HTERT RPE-1 (cell line): ENCODE data around the gene RTN4RL1.

Experiments
- in situ Hi-C: fragments of 300-500 bp; cut with MboI; formaldehyde crosslinking; loops from 4 replicates; pipeline ENCODE4 v1.14.3; 2020; ENCODE audit warnings: low sequenced_read_pairs

Gene RTN4RL1

DNA sequence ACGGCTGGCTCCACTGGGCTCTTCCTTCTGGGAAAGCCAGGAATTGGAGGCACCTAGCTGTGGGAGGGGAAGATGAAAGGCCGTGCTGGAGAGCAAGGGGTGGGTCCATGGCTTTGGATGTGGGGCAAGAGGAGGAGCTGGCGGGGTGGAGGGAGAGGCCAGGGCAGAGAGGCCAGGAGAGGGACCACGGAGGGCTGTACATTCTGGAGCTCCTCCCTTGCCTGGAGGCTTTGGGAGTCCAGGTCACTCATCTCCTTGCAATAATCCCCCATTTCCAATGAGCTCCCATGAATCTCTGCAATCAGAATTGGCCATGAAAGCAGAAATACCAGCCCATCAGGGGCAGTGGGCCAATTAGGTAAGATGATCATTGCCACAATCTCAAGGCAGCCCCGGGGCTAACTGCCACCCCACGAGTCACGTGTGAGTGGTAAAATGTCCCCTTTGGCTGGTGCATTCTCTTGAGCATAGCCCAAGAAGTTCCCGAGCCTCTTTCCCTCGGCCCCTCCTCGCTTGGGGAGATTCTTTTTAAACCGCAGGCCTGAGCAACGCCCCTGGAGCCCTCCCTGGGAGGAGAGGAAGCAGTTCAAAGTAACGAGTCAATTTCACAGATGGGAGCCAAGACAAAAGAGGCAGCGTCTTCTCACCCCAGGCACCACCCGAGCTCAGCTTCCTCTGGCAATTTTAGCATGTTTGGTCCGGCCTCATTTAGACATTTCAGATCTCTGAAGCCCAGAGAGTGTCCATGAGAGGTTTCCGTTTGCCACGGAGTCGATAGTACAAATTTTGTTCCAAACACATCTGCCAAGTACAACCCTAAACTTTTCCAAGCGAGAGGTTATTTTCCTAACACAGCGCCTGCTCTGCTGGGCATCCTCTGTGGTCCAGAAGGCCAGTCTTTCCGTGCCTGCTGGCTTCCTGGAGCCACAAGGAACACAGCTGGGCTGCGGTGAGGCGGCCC lies 13.4 kb downstream of the RTN4RL1 start:
- in situ Hi-C loops: no loop called here

DNA sequence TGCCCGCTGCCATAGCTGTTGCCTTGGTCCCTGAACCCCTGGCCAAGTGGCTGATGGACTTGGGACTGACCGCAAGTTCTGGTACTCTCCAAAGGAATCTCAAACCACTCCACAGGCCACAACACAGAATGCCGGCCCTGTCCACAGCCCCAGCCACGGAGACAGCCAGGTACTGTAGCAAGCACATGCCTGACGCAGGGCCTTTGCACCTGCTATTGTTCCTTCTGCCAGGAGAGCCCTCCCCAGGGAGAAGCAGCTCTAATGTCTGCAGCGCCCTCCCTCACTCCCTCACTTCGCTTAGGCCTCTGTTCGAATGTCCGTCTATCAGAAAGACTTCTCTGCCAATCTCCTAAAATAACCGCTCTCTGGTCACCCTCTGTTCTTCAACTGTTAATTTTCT lies 15.4 kb downstream of the RTN4RL1 start:
- in situ Hi-C loops: no loop called here

DNA sequence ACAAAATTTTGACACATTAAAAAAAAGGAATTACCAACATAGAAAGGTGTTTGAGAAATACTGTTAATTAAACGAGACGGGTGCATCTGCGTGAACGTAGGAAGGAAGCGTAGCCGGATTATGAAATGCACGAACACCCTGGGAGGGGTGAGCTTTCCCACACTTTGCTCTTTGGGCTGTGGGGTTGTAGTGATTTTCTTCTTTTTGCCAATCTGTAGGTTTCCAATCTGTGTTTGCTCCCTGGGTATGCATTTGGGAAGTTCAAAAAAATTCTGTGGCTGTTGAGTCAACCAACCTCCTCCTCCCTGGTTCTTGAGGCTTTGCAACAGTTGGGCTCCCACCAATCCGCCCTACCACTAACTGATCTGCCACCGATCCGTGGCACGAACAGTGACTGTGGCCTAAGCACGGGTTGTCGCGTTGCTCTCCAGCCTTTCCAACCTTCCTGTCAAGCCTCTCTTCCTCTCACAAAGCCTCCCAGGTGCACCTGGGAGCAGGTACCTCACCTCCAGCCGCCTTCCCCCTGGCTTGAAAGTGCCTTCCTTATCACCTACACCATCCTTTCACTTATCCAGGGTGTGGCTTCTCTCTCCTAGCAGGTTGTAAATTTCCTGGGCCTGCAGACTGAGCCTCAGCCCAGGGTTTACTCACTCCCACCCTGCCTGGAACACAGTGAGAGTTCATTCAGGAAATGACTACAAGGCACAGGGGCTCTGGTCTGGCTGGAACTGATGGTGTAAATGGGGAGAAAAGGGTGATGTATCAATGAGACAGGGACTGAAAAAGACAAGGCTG lies 16.6 kb downstream of the RTN4RL1 start:
- in situ Hi-C loops: no loop called here

DNA sequence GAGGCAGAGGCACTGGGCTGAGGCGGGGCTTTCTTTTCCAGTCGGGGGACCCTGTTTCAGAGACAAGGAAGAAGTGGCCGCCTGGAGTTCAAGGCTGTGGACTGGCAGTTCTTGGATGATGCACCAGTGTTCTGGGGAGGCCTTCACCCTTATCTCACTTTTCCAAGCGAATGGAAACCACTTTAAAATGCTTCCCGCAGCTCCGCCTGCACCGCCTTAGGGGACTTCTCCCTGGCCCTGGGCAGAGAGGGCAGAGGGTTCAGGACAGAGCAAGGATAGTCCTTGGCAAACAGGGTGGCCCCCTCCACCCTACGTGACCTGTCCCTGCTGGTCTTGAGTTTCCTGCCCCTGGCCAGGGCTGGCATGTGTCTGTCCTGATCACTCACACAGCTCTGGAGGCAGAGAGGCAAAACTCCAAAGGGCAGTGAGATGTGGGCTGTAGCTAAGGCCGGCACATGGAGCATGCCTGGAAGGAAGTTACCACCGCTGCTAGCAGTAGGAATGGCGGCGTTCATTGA lies 20.6 kb downstream of the RTN4RL1 start:
- in situ Hi-C loops: no loop called here

DNA sequence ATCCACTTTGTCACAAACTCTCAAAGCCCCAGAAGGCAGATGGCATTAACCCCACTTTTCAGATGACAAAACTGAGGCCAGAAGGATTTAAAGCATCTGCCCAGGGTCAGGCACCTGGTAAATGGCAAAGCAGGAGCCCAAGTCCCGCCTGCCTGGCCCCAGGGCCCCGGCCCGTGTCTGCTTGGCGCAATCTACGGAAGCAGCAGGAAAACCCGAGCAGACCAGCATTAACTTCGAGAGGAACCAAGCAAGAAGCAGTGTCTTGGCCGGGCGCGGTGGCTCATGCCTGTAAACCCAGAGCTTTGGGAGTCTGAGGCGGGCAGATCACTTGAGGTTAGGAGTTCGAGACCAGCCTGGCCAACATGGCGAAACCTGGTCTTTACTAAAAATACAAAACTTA lies 21.6 kb downstream of the RTN4RL1 start:
- in situ Hi-C loops: no loop called here

DNA sequence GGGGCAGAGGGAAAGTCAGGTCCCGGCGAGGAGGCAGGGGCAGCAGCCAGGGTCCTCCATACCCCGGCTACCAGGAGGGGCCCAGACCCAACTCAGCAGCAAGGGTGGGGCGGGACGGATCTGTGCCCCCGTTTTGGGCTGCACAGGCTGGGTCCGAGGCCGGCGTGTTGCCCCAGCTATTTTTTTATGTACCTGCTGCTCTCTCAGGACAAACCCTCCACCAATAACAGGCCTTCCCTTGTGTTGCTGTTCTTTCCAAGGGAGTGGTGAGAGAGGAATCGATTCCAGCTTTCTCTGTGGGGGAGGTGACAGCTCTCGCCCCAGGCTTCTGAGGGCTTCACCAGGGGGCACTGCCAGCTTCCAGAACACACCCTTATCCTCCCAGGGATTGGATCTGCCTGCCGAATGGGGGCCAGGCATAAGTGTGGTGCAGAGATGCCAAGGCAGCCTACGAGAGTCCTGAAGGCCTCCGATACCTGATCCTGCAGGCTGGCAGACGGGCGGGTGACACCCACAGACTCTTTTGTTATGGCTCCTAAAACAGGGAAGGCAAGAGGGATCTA lies 22.3 kb downstream of the RTN4RL1 start:
- in situ Hi-C loops: no loop called here

DNA sequence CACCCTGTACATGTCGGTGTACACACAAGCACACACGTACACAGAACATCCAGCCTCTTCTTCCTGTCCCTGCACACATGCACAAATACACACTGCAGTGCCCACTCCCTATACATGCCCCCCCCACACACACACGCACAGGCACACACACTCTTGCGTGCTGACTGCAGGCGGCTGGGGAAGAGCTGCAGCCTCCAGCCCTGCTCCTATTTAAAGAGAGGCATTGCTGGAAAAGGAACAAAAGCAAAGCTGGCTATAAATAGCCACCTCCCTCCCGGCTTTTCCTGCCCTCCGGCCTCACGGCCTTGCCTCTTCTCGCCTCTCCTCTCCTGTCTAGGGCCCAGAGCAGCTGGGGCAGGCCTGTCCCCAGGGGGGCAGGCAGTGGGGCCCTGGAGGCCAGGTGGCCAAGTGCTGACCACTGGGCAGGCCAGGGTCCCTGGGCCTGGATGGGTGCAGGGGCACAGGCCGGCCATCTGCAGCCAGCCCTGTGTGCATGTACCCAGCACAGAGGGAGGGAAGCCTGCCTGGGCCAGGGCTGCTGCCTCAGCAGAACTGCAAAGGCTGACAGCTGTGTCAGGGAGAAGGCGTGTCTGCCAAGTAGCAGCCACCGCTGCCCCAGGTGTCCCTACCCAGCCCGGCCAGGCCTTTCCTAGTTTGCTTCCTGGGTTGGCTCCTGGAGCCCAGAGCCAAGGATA lies 25.4 kb downstream of the RTN4RL1 start:
- in situ Hi-C loops: no loop called here

DNA sequence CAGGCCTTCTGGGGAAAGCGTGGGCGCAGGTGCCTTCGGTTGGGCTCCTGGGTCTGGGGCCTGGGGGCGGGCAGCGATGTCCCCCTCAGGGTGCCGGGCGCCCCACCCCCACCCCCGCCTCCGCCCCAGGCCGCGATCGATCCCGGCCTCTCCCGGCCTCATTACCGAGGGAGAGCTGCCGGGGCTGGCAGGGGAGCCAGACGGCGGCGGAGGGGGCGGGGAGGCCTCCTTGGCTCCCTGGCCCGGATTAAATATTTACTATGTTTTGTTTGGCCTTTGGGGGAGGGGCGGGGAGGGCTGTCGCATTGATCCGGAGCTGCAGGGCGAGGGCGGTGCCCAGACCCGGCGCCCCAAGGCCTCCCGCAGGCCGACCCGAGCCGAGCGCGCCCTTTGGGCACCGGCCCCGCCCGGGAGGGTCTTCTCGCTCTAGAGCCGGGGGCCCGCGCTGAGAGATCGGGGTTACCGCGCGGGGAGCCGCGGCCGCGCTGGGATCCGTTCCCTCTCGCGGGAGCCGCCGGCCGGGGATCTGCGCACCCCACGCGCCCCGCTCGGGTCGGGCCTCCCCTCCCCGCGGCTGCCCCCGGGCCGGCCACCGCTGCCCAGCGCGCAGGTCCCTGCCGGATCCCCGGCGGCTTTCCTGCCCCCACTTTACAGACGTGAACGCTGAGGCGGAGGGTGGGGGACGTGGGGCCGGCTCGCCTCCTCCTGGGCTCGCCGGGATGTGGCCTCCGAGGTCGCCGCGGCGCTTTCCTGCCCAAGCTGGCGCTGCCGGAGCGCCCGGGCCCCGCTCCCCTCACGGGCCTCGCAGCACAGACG lies 27.0 kb downstream of the RTN4RL1 start:
- in situ Hi-C loops: no loop called here

DNA sequence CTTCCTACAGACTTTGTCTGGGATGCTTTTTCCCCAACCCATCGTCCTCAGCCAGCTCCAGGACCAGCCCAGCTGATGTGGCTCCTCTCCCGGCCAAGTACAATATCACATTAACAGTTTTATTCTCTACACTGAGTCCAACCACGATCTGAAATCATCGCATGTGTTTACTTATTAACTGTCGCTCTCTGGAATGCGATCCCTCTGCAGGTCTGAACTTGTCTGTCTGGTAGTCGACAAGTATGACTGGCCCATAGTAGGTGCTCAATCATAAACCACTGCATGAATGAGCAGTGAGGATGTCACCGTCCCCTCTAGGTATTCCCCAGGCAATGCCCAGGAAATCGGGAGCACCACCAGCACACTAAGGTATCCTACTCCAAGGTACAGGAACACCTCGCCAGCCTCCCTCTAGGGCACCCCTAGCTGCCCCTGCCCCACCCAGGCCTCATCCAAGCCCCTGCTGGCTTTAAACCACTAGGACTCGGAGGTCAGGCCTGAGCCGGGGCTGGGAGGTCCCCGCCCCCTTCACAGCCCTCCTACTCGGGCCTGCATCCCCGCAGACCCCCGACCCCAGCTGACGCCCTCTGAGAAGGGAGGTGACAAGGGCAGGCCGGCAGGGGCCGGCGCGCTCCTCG lies 27.7 kb downstream of the RTN4RL1 start:
- in situ Hi-C loops: no loop called here

DNA sequence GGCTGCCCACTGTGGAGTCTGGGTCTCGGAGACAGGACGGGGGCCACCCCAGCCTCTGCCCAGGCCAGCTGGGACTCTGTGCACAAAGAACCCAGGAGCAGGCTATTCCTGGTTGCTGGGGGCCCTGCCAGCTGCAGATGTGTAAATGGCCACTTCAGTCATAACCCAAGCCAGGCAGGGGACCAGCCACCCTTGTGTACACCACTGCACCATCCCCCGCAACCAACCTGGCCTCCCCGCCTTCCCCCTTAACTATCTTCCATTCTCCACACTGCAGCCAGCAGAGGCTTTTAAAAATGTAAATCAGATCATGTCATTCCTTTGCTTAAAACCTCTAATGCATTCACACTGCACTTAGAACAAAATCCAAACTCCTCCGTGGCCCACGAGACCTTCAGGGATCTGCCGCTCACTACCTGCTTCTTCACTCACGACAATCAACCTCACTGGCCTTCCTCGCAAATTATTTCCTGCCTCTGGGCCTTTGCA lies 28.3 kb downstream of the RTN4RL1 start:
- in situ Hi-C loops: no loop called here

DNA sequence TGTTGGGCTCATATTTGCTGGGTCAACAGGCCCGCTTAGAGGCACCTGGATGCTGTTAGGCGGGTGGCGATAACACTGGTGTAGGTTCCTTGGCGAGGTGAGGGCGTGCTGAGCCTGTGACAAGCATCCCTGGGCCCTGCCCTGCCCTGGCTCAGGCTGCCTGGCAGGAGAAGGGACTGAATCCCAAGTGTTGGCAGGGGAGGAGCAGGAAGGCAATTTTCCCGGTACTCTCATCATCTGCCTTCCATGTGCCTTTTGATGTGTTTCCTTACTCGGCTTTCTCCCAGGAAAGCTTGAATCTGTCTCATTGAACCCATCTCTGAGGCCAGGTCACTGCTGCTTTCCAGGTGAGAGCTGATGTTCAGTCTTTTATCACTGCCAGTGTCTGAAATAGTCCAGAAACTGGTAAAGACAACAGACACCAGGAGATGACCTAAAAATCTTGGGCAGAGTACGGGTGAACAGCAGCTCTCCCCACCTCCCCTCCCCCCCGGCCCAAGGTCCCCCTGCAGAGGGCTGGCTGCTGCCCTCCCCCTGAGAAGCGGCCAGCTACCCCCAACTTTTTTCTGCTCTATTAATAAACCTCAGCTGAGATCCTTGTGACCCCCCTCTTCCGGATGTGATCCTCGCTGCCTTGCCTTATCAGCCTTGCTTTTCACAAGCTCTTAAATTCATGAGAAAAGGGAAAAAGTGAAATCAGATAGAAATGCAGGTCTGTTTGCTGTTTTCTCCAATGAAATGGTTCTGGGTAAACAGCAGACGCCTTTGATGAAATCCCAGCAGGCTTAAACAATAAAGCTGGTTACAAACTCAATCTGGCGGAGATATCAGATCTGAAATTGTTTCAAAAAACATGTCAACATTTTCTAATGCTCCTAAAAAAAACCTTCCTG lies 29.0 kb downstream of the RTN4RL1 start:
- in situ Hi-C loops: no loop called here

DNA sequence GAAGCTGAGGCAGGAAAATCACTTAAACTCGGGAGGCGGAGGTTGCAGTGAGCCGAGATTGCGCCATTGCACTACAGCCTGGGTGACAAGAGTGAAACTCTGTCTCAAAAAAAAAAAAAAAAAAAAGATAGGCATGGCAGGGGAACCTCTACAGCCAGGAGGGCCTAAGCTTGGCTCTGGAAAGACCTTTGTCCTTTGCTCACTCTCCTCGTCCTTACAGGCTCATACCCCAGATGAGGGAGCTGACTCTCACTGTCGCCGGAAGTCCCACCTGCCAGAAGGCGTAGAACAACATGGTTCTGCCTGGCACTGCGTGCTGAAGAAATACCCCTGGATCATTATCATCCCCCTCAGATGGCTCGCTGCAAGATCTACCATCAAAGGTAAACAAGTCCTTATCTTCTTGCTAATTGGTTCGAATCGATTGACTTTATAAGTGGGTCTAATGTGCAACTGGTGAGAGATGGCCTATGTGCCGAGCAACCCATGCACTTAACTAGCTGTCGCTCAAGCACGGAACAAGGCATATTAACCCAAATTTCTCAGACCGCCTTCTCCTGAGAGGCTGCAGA lies 29.7 kb downstream of the RTN4RL1 start:
- in situ Hi-C loops: no loop called here

DNA sequence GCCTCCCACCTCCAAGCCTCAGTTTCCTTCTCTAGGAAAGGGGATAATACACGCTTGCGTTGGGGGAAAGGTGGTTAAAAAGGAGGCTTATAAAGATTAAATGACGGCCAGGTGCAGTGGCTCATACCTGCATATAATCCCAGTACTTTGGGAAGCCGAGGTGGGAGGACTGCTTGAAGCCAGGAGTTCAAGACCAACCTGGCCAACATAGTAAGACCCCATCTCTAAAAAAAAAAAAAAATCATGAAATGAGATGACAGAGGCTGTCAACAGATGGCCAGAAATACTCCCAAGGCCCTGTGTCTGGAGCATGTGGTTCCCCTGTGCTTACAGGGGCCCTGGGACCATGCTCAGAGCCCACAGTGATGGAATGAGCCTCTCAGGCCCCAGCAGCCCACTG lies 30.4 kb downstream of the RTN4RL1 start:
- in situ Hi-C loops: no loop called here

DNA sequence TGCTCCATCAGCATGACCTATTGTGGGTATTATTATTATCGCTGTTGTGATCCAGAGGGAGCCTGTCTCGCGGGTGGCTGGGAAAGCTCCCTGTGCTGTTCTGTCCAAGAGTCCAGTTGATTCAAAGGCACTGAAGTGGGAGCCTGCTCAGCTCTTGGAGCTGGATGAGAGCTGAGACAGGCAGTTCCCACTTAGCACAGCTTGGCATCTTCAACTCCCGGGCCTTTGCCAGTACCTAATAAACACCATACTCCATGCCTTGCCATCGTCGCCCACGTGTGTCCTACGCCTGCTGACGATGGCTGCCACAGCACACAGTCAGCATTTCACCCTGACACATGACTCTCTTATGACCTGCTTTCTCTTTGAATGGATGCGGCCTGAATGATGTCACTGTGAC lies 32.6 kb downstream of the RTN4RL1 start:
- in situ Hi-C loops: no loop called here

DNA sequence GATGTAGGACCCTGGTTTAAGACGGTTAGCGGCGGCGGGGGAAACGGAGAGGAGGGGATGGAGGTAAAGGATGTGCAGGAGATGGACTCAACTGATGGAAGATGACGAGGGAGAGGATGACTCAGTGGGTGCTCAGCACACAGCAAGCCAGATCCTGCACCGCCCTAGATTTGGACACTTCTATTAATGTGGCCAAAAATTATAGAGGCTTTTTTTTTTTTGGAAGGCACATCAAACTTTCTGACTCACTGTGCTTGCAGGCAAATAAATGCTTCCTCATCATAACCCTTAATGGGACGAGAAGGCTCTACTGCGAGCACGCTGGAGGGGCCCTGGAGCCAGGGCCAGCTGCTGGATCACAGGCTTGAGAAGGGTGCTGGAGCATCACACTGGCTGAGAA lies 36.0 kb downstream of the RTN4RL1 start:
- in situ Hi-C loops: no loop called here

DNA sequence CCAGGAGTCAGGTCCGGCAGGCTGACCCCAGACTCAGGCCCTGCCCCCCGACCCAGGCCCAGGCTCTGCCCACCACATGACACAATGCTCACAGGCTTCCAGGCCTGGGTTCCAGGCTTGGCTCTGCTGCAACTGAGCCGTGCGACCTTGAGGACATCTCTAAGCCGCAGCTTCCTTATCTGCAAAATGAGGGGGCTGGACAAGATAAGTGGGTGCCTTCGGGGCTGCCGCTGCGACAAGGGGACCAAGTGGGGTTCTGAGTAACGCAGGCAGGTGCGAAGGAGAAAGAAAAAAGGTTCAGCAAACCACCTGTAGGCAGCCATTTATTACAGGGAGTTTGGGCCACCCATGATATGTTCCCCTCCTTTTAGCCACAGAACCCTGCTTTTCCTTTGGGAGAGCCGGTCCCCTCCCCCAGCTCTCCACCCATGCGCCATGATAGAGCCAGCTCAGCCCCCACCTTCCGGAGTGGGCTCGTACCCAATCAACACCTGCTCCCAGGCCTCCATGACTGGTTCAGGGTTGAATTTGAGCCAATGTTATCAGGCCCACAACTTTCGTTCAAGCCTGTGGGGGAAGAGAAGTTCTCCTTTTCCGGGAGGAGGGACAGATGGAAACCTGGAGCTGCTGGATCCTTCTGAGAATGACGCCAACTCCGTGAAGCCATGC lies 38.2 kb downstream of the RTN4RL1 start:
- in situ Hi-C loops: no loop called here

DNA sequence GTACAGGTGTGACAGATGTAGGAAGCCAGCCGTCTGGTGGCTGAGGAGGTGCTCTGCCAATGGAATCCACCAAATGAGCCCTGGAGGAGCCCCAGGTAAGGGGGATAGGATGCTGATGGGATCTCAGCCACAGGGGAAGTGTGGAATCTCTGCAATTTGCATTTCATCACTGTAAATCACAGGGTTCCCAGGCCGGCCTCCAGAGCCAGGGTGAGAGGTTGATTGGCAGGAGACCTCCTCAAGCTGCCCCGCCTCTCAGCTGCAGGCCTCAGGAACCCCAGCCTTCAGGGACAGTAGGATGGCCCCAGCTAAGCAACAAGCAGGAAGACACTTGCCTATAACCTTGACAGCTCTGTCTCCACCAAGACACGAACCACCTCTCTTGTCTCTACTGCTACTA lies 39.4 kb downstream of the RTN4RL1 start:
- in situ Hi-C loops: no loop called here

DNA sequence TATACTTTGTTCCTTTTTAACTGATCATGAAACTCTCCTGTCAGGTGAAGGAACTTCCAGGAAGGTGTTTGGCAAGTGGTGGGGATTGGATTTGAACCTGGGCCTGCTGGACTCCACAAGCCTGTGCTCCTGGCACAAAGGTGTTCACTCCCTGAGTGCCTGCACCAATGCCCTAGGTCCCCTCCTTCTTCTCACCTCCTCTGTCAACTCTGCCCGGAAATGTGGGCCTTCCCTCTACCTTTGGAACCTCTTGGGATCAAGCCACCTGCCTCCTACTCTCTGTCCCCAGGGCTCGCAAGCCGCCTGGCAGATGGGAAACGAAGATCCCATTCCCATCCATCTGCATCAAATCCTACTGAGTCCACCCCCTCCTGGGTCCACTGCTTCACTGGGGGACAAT lies 40.0 kb downstream of the RTN4RL1 start:
- in situ Hi-C loops: no loop called here
